Vagina (tissue), 2 donors: Measurements from ENCODE around the gene TMEM106C. TPM values are rescaled to one million over a fixed set of nuclear protein-coding genes. Genes with fewer than 3 reads are reported as not detected.

ENCODE experiments used
- DNase-seq, 2 donors: peaks; one replicate each; pipeline ENCODE4 v3.0.0-alpha.2; 2017; ENCODE audit errors: extremely low spot score in 2 of 2
- H3K27ac ChIP-seq: fragments of 200-600 bp; sonication (generic); one replicate; pipeline ENCODE4 v1.5.1; 2019
- H3K27me3 ChIP-seq: fragments of 200-600 bp; sonication (generic); one replicate; pipeline ENCODE4 v1.5.1; 2019
- H3K36me3 ChIP-seq, 2 donors: fragments of 200-600 bp; sonication (generic); one replicate each; pipeline ENCODE4 v1.5.1; 2017 to 2019
- H3K4me1 ChIP-seq: fragments of 200-600 bp; sonication (generic); one replicate; pipeline ENCODE4 v1.5.1; 2019
- H3K4me3 ChIP-seq, 2 donors: fragments of 200-600 bp; sonication (generic); 1 replicate in 1 of 2; 2 replicates in 1 of 2; pipeline ENCODE4 v1.5.1; 2016 to 2019
- H3K9me3 ChIP-seq: fragments of 200-600 bp; sonication (generic); one replicate; pipeline ENCODE4 v1.5.1; 2019
- POLR2A ChIP-seq, 2 donors: fragments of 450-650 bp; IDR thresholded peaks; one replicate each; pipeline ENCODE4 v1.6.1; 2017; ENCODE audit warnings: antibody characterized with exemption in 2 of 2, mild to moderate bottlenecking in 2 of 2, moderate library complexity in 2 of 2
- POLR2AphosphoS5 ChIP-seq, 2 donors: sonication (generic); formaldehyde crosslinking; IDR thresholded peaks; one replicate each; pipeline ENCODE4 v1.9.0; 2017; ENCODE audit warnings: antibody characterized with exemption in 2 of 2, mild to moderate bottlenecking in 2 of 2, low read depth in 1 of 2; ENCODE audit not compliant: insufficient read depth in 1 of 2
- intact Hi-C: fragments of 100-400 bp; cut with DNase I; formaldehyde crosslinking; loops from one replicate; pipeline ENCODE4 v1.15.1; 2023
- total RNA-seq: library from RNA; depleted of rRNA; stranded (reverse); fragments of >200 nt; gene quantifications from one replicate; pipeline ENCODE4 v1.2.3, GENCODE V29; 2016
- TF ChIP-seq, protein P1 (sequence below), 3 experiments: fragments of 450-650 bp in 2 of 3; fragments of 200-600 bp in 1 of 3; sonication (generic) in 1 of 3; IDR thresholded peaks; one replicate each; pipeline ENCODE4 v1.5.1; 2017 to 2019; ENCODE audit warnings: antibody characterized with exemption in 3 of 3, mild to moderate bottlenecking in 2 of 3, moderate library complexity in 2 of 3

Gene TMEM106C
- total RNA-seq, 1 donor from 2014 or later, result 25.3 TPM

DNA sequence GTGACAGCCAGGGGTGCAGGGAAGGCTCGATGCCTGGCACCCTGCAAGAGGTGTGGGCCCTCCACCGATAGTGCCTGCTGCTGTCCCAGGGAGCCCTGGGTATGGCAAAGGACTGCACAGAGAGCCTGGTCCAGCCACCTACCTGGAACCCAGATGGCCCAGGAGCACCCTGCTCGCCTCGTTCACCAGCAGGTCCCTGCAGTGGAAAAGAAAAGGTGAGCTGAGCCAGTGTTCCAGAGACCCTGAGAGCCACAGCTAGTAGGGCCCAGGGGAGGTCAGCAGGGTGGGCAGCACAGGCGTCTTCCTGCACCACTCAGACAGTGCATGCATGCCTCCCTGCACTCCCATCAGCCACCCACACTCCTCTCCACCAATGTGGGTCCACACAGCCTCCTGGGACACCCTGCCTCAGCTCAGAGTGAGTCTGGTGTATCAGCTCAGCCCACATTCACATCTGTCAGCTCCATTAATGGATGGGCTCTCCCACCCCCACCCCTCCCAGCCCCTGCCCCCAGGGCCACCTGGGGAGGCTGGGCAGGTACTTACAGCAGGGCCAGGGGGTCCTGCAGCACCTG, 20.2 kb downstream of the TMEM106C start:
- intact Hi-C loops, result no loop called here
- no peaks in the 10 kb centered on the region for H3K36me3 ChIP-seq
- H3K27me3 ChIP-seq, result no peaks in the 10 kb centered on the region
- no peak for DNase-seq
- no peak overlapping the region for H3K27ac ChIP-seq
- no peaks in the 10 kb centered on the region for H3K4me1 ChIP-seq
- no peaks in the 10 kb centered on the region for H3K9me3 ChIP-seq
- TF ChIP-seq, protein P1, sequence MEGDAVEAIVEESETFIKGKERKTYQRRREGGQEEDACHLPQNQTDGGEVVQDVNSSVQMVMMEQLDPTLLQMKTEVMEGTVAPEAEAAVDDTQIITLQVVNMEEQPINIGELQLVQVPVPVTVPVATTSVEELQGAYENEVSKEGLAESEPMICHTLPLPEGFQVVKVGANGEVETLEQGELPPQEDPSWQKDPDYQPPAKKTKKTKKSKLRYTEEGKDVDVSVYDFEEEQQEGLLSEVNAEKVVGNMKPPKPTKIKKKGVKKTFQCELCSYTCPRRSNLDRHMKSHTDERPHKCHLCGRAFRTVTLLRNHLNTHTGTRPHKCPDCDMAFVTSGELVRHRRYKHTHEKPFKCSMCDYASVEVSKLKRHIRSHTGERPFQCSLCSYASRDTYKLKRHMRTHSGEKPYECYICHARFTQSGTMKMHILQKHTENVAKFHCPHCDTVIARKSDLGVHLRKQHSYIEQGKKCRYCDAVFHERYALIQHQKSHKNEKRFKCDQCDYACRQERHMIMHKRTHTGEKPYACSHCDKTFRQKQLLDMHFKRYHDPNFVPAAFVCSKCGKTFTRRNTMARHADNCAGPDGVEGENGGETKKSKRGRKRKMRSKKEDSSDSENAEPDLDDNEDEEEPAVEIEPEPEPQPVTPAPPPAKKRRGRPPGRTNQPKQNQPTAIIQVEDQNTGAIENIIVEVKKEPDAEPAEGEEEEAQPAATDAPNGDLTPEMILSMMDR (IDR thresholded peaks at IDR 0.05), result no peak
- no peak for TF ChIP-seq POLR2A (IDR thresholded peaks at IDR 0.05)
- TF ChIP-seq POLR2AphosphoS5 (IDR thresholded peaks at IDR 0.05; ENCODE audit: insufficient read depth in 1 of 2, low read depth in 1 of 2), result no peak
- no peak overlapping the region for H3K4me3 ChIP-seq

DNA sequence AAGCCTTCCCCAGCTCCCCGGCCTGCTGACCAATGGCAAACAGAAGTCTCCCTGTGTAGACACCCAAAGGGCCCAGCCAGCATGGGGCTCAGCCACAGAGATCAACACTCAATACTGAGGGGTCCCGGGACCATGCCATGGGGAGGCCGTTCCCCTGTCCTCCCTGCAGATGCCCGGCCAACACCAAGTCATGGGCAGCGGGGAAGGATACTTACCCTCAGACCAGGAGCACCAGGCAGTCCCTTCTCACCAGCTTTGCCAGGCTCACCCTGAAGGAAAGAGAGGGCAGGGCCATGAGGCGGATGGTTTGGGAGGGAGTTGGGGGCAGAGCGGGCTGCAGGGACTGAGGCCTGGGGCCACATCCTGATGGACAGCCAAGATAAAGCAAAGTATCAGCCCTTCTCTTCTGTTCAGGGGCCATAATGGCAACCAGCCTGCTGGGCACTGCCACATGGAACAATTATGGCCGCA, 21.0 kb downstream of the TMEM106C start:
- H3K27ac ChIP-seq, result no peak overlapping the region
- H3K36me3 ChIP-seq, result no peaks in the 10 kb centered on the region
- DNase-seq, result no peak
- intact Hi-C loops, result no loop called here
- H3K4me3 ChIP-seq, result no peak overlapping the region
- H3K27me3 ChIP-seq, result no peaks in the 10 kb centered on the region
- TF ChIP-seq POLR2A (IDR thresholded peaks at IDR 0.05) (no peak), POLR2AphosphoS5 (IDR thresholded peaks at IDR 0.05; ENCODE audit: insufficient read depth in 1 of 2, low read depth in 1 of 2) (no peak)
- TF ChIP-seq, protein P1 (IDR thresholded peaks at IDR 0.05), result no peak
- H3K4me1 ChIP-seq, result no peaks in the 10 kb centered on the region
- no peaks in the 10 kb centered on the region for H3K9me3 ChIP-seq

DNA sequence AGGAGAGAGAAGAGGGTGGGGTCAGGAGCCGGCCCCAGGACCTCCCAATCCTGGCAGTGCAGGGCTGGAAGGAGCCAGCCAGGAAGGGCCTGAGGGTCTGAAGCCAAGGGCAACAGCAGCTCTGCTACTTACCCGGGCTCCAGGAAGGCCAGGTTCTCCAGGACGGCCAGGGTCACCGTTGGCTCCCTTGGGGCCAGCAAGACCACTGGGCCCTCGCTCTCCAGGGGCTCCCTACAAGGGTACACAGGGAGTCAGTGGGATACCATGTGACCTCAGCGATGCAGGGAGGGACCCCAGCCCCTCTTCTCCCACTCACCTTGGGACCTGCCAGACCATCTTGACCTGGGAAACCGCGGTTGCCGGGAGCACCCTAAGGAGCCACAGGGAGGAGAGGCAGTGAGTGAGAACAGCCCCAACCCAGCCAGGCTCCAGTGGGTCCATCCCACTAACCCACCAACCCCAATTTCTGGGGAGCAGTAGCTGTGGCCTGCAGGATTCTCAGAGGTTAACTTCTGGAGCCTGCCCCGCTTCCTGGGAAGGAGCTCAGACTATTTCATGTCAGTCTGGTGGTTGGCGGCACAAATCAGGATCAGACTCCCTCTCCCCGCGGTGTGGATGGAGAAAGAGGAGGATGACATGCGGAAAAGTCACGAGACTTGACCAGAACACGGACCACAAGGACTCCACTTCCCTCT, 22.3 kb downstream of the TMEM106C start:
- Histone ChIP-seq H3K36me3 (no peaks in the 10 kb centered on the region), H3K4me1 (no peaks in the 10 kb centered on the region), H3K9me3 (no peaks in the 10 kb centered on the region), H3K4me3 (no peak overlapping the region), H3K27me3 (no peaks in the 10 kb centered on the region), H3K27ac (no peak overlapping the region)
- intact Hi-C loops, result no loop called here
- TF ChIP-seq POLR2A (IDR thresholded peaks at IDR 0.05) (no peak), POLR2AphosphoS5 (IDR thresholded peaks at IDR 0.05; ENCODE audit: insufficient read depth in 1 of 2, low read depth in 1 of 2) (no peak)
- TF ChIP-seq, protein P1 (IDR thresholded peaks at IDR 0.05), result no peak
- no peak for DNase-seq

DNA sequence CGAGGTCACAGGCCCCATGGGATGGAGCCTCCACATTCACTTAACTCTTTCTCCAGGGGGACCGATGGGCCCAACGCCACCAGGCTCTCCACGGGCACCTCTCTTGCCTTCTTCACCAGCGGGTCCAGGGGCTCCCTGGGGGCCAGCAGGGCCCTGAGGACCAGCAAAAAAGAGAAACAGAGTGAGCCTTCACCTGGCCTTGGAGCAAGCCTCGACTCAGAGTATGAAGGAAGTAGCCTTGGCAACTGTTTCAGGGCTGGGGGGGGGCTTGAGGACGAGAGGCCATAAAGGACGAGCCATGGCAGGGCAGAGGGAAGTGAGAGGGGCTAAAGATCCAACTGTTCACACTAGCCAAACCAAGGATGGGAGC, 22.9 kb downstream of the TMEM106C start:
- H3K4me1 ChIP-seq, result peaks cover 4% of the 10 kb centered on the region
- no peaks in the 10 kb centered on the region for H3K27me3 ChIP-seq
- TF ChIP-seq POLR2AphosphoS5 (IDR thresholded peaks at IDR 0.05; ENCODE audit: insufficient read depth in 1 of 2, low read depth in 1 of 2), result no peak
- TF ChIP-seq, protein P1 (IDR thresholded peaks at IDR 0.05), result no peak
- no peak for TF ChIP-seq POLR2A (IDR thresholded peaks at IDR 0.05)
- no peak for DNase-seq
- no peaks in the 10 kb centered on the region for H3K9me3 ChIP-seq
- H3K27ac ChIP-seq, result no peak overlapping the region
- H3K36me3 ChIP-seq, result no peaks in the 10 kb centered on the region
- intact Hi-C loops, result no loop called here
- H3K4me3 ChIP-seq, result no peak overlapping the region

- H3K27me3 ChIP-seq, result no peaks in the 10 kb centered on the region
- H3K4me3 ChIP-seq, result no peak overlapping the region
- H3K9me3 ChIP-seq, result no peaks in the 10 kb centered on the region
- DNase-seq, result no peak
- TF ChIP-seq POLR2AphosphoS5 (IDR thresholded peaks at IDR 0.05; ENCODE audit: insufficient read depth in 1 of 2, low read depth in 1 of 2), result no peak
- no peak for TF ChIP-seq POLR2A (IDR thresholded peaks at IDR 0.05)
- TF ChIP-seq, protein P1 (IDR thresholded peaks at IDR 0.05), result no peak
- H3K4me1 ChIP-seq, result peaks cover 5% of the 10 kb centered on the region
- H3K27ac ChIP-seq, result no peak overlapping the region
- intact Hi-C loops, result no loop called here
- no peaks in the 10 kb centered on the region for H3K36me3 ChIP-seq
Measured at GRCh38 chr12:47986832-47987231, 23.4 kb downstream of the TMEM106C start.
